GM12873 (cell line): ENCODE results near the gene MYO1E.

Experiments
- TF ChIP-seq, protein P1 (sequence below): IDR thresholded peaks from 2 replicates; pipeline ENCODE4 v1.5.1; 2012; ENCODE audit warnings: low read depth, mild to moderate bottlenecking, moderate library complexity, low read length, control low read depth; ENCODE audit not compliant: insufficient read depth; ENCODE audit errors: missing control alignments

Gene MYO1E

DNA sequence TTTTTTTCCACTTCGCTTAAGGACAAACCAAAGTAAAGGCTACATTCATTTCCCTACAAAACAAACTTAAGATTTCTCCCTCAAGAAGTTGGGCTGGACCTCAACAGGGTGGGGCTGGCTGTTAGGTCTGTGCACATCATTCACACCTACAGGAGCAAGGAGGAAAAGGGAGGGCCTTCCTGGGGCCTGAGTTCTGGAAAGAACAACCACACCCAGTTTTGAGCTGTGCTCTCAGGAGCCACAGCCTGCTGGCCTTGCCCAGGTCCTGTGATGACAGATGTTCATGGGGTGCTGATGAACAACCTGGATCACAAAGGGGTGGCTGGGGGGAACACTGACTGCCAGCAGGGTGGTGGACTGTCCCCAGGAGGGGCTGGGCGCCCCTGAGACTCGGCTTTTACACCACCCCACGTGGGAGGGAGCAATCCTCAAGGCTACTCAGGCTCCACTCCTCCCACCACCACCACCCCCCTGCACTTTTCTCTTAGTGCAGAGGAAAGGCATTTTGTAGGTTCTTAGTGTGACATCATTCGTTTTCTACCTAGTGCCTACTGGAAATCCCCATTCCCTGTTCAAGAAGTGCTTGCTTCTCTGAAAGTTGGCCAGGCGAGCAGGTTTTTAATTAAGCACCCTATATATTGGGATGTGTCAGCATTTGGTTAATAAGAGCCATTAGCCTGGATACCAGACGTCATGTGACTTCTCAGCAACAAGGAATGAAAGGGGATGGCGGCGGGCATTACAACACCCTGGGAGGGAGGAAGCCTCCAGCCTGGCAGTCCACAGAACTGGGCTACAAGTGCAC is 232.0 kb downstream of the MYO1E start:
- TF ChIP-seq, protein P1, sequence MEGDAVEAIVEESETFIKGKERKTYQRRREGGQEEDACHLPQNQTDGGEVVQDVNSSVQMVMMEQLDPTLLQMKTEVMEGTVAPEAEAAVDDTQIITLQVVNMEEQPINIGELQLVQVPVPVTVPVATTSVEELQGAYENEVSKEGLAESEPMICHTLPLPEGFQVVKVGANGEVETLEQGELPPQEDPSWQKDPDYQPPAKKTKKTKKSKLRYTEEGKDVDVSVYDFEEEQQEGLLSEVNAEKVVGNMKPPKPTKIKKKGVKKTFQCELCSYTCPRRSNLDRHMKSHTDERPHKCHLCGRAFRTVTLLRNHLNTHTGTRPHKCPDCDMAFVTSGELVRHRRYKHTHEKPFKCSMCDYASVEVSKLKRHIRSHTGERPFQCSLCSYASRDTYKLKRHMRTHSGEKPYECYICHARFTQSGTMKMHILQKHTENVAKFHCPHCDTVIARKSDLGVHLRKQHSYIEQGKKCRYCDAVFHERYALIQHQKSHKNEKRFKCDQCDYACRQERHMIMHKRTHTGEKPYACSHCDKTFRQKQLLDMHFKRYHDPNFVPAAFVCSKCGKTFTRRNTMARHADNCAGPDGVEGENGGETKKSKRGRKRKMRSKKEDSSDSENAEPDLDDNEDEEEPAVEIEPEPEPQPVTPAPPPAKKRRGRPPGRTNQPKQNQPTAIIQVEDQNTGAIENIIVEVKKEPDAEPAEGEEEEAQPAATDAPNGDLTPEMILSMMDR, result no peak

DNA sequence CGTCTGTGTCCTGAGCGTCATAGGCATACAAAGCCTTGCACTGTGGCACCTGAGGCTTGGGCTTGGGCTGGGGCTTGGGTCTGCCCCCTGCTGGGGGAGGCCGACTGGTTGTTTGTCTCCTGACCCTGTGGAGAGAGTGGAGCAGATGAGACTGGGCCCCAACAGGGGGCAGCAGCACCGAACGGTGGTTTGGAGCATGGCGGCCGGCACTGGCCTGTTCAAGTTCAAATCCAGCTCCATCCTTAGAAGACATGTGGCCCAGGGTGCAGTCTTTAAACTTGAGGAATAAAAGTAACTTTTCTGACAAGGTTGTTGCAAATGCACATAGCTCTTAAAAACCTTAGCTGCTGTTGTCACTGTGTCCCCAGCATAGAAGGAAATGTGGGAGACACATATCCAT is 234.4 kb downstream of the MYO1E start:
- TF ChIP-seq, protein P1, result peak; percentile 82

DNA sequence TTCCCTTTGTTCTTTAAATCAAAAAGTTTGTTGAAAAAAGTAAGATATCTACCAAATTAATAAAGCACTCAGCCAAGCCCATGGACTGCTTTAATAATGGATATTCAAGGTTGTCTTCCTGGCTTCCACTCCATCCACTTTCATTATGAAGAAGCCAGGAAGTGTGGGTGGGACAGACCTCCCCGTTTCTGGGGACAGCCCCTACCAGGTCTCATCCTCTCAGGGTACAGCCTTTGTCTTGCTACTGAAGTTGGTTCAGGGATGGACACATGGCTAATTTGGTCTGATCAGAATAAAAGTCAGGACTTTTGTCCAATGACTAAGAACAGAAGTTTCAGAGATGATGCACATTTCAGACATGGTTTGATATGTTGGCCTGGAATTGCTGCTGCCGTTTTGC is 235.1 kb downstream of the MYO1E start:
- TF ChIP-seq, protein P1, result no peak

DNA sequence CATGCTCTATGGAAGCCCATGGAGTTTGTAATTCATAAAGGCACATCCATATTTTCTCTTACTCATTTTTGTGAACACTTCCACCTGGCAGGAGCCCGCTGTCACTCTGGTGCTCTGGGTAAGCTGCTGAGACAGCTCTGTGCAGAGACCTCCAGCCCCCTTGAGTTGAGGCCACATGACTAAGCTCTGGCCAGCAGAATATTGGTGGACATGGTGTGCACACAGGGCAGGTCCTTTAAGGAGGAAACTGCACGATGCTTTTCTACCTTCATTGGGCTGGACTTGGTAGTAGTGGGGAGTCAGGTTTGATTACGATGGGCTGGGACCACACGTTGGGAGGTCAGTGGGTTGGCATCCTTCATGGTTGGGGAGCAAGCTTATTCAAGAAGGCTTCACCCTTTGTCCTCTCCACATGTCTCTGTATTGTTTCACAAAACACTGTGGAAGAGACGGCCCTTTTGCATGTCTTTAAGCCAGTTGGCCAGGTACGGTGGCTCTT is 238.7 kb downstream of the MYO1E start:
- TF ChIP-seq, protein P1, result no peak

DNA sequence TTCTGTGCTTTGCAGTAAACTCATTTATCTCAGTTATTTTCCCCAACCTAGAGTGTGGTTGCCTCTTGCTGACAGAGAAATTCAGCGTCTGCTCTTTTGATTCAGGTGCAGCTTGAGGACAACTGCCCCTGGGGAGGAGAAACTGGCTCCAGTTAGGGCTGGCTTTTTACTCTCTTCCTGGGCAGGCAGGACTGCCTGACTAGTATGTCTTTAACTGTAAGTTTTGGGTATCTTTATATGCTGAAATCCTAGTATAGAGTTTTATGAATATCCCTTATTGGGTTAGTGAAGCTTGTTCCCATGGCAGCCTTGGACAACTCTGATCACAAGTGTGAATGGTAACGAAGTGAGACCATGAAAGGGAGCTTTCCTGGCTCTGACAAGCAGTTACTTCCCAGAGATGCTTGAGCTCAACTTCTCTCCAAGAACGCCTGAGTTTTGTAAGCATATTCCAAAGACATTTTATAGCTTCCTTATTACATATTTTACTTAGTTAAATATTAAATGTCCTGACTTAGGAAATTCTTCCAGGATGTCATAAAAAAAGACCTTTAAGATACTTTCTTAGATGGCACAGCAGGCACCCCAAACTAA is 240.6 kb downstream of the MYO1E start:
- TF ChIP-seq, protein P1, result no peak

DNA sequence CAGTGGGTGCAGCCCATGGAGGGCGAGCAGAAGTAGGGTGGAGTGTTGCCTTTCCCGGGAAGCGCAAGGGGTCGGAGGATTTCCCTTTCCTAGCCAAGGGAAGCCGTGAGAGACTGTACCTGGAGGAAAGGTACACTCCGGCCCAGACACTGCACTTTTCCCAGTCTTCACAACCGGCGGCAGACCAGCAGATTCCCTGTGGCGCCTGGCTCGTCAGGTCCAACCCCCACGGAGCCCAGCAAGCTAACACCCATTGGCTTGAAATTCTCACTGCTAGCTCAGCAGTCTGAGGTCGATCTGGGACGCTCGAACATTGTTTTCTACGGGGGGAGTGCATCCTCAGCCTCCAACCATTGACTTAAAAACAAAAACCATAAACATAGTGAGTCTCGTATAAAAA is 241.2 kb downstream of the MYO1E start:
- TF ChIP-seq, protein P1, result no peak

DNA sequence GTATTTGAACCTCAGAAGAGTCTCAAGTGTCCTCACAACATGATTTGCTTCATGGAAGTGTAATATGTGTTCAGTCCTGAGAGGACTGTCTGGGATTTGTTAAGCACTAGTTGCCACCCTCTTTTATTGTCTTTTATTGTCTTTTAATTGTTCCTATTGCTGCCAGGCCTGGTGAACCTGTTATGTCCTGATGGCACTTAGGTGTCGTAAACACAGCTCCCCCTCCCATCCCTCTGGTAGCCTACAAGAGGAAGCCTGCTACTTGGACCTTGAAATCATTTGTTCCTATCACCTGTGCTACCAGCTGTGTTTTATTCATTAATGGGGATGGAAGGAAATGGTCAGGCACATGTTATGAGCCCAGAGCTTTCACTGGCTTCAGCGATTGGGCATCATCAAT is 248.4 kb downstream of the MYO1E start:
- TF ChIP-seq, protein P1, result no peak
